SK-N-SH (cell line): ENCODE measurements around the gene SEMA3D.

Source experiments
- ELF1 ChIP-seq: IDR thresholded peaks from 2 replicates; pipeline ENCODE4 v1.4.0; 2012
- FOXM1 ChIP-seq: IDR thresholded peaks from 2 replicates; pipeline ENCODE4 v1.4.0; 2012; ENCODE audit warnings: low read depth, mild to moderate bottlenecking
- JUND ChIP-seq: IDR thresholded peaks from 2 replicates; pipeline ENCODE4 v1.4.0; 2012
- TEAD4 ChIP-seq: IDR thresholded peaks from 2 replicates; pipeline ENCODE4 v1.4.0; 2012; ENCODE audit warnings: mild to moderate bottlenecking, borderline replicate concordance; ENCODE audit not compliant: insufficient read depth
- TF ChIP-seq, protein P1 (sequence below): fragments of 200-600 bp; sonication (generic); IDR thresholded peaks from 2 replicates; pipeline ENCODE4 v1.6.1; 2017; ENCODE audit warnings: antibody characterized with exemption, mild to moderate bottlenecking, moderate library complexity
- TF ChIP-seq, protein P2 (sequence below): IDR thresholded peaks from 2 replicates; pipeline ENCODE4; 2012

- TF ChIP-seq FOXM1 (peak; percentile 85; the same call in 1 of the 2 replicates), ELF1 (no peak), TEAD4 (peak; percentile 81), JUND (peak; percentile 65)
- TF ChIP-seq, protein P1, sequence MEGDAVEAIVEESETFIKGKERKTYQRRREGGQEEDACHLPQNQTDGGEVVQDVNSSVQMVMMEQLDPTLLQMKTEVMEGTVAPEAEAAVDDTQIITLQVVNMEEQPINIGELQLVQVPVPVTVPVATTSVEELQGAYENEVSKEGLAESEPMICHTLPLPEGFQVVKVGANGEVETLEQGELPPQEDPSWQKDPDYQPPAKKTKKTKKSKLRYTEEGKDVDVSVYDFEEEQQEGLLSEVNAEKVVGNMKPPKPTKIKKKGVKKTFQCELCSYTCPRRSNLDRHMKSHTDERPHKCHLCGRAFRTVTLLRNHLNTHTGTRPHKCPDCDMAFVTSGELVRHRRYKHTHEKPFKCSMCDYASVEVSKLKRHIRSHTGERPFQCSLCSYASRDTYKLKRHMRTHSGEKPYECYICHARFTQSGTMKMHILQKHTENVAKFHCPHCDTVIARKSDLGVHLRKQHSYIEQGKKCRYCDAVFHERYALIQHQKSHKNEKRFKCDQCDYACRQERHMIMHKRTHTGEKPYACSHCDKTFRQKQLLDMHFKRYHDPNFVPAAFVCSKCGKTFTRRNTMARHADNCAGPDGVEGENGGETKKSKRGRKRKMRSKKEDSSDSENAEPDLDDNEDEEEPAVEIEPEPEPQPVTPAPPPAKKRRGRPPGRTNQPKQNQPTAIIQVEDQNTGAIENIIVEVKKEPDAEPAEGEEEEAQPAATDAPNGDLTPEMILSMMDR, result no peak
- TF ChIP-seq, protein P2, sequence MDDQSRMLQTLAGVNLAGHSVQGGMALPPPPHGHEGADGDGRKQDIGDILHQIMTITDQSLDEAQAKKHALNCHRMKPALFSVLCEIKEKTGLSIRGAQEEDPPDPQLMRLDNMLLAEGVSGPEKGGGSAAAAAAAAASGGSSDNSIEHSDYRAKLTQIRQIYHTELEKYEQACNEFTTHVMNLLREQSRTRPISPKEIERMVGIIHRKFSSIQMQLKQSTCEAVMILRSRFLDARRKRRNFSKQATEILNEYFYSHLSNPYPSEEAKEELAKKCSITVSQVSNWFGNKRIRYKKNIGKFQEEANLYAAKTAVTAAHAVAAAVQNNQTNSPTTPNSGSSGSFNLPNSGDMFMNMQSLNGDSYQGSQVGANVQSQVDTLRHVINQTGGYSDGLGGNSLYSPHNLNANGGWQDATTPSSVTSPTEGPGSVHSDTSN, result peak; percentile 77
These were observed 84.0 kb downstream of the SEMA3D start for GRCh38 chr7:85102813-85103350.
